HL-60/S4 (cell line): ENCODE measurements around the gene TOX2.

Experiments used
- in situ Hi-C: fragments of 300-500 bp; cut with MboI; formaldehyde crosslinking; loops from 2 replicates; pipeline ENCODE4 v1.14.3; 2022; ENCODE audit warnings: low sequenced_read_pairs

Gene TOX2

DNA sequence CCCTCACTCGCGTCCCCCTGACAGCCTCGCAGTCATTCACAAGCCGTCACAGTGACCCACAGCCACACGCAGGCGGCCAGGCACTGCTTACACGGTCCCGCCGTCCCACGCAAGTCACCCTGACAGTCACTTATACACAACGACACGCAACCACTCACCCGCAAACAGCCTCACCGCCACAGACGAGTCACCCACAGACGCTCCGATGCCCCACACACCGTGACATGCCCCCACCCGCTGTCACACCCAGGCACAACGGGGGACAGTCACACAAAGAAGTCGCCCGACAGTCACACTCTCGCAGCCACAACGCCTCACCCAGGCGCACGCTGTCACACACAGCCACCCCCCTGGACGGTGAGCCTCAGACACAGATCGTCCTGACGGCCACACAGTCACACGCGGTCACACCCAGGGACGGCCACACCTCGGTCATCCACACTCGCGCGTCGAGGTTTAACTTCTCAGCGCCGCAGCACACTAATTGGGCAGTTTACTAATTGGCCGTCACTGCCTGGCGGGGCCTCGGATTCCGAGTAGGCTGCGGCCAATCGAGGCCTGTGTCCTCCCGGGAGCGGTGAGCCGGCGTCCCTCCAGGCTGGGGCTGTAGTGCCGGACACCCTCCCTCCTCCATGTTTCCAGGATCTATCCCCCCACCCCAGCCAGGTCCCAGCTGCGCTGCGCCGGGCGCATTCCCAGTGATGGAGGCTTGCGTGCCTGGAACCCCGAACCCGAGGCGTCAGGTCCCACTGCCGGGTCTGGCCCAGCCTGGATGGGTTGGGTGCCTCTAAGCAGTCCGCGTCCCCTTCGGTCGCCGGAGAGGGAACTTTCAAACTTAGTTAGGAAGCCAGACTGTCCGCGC is 790 bp downstream of the TOX2 start:
- in situ Hi-C loops, result no loop called here

DNA sequence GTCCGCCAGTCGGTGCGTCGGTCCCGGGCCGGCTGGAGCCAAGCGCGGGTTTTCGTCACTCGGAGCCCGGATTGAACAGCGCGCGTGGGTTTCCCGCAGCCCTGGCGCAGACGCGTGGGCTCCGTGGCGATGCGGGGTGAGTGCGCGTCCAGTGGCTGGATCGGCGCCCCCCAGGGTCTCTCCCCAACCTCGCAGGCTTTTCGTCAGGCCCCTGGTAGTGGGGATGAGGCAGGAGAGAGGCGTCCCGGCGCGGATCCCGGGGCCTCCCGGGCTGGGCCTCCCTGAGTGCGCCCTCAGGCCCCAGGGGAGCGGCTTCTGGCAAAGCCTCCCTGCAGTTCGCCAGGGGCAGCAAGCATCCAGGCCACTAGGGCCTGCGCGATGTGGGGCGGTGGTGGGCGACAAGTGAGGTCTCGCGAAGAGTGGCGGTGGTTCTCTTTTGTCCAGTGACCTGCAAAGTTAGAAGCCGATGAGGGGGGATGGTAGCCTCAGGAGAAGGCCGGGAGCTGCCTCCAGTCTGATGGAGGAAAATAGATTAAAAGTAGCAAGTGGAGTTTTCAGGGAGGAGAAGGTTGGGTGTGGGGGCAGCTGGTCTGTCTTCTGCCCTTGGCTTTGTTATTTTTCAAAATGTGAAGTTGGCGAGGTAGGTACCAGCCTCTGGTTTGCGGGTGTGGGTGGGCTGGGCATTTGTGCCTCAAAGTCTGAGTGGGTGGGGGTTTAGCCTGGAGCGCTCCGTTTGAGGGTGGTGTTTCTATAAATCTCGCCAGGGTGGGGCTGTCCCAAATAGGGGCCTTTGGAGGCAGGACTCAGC is 1.6 kb downstream of the TOX2 start:
- in situ Hi-C loops, result no loop called here

GRCh38 chr20:43916881-43917371 is 2.3 kb downstream of the TOX2 start:
- in situ Hi-C loops, result no loop called here

GRCh38 chr20:43917380-43917779 is 2.7 kb downstream of the TOX2 start:
- in situ Hi-C loops, result no loop called here

- in situ Hi-C loops, result no loop called here
Observed at GRCh38 chr20:43919686-43920403, 5.2 kb downstream of the TOX2 start.

- in situ Hi-C loops, result no loop called here
Observed at GRCh38 chr20:43920797-43921196, 6.1 kb downstream of the TOX2 start.

- in situ Hi-C loops, result no loop called here
Observed at GRCh38 chr20:43921227-43921780, 6.7 kb downstream of the TOX2 start.

DNA sequence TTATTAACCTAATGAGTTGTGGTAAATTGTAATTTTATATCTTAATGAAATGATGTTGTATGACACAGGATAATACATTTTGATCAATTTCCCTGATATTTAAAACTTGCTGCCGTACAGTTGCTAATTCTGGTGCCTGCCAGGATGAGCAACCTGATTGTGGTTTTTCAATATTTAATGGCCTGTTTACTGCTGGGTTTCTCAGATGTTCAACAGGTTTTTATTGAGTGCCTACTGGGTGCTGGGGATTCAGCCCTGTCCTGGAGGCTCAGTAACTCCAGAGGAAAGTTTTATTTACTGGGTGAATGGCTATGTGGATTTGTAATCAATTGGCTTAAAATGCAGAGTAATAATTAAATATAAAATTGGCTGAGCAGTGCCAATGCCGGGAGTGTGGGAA is 8.0 kb downstream of the TOX2 start:
- in situ Hi-C loops, result no loop called here

DNA sequence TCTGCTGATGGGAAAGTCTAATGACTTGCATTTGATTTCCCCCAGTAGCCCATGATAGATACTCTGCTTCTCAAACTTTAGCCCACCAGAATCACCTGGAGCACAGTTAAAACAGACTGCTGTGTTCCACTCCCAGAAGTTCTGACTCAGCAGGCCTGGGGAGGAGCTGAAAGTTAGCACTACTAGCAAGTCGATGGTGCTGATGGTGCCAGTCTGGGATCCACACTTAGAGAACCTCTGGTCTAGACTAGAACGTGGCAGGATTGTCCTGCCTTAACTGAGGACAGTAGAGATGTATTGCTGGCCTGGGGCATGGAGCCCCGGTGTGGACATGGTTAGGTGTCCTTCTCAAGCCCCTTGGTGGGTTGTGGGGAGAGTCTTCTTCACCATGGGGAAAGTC is 8.7 kb downstream of the TOX2 start:
- in situ Hi-C loops, result no loop called here

GRCh38 chr20:43923917-43924316 is 9.3 kb downstream of the TOX2 start:
- in situ Hi-C loops, result no loop called here

DNA sequence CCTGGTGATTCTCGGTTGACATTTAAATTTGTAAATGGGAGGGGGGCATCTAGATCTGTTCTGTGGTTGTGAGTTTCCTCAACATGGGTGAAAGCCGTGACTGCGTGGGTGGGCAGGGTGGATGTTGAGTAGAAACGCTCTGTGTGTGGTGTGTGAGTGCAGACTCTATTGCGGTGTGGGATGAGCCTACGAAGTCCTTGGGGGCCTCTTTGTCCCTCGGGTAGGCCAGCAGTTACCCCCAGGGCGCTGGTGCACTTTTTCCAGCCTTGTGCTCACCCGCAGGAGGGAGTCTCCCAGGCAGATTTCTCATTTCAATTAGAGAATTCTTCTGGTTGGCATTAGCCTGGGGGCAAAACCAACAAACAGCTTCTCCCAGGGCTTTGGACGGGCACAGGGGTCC is 10.6 kb downstream of the TOX2 start:
- in situ Hi-C loops, result no loop called here

DNA sequence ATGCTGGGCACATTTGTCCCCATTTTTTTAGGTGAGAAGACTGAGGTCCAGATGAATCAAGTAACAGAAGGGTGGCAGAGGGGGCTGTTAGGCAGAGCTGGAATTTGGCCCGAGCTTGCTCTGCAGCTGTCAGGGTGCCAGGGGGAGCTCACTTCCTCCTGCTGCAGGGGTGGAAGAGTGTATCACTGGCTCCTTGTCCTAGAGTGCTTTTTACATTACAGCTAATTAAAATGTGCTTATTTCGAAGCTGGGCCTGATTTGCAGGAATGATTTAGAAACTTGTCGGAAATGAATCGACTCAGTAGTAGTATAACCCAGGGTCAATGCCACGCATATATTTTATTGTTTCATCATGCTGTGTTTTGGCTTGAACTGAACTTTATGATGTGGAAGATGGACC is 11.1 kb downstream of the TOX2 start:
- in situ Hi-C loops, result no loop called here

- in situ Hi-C loops, result no loop called here
Observed at GRCh38 chr20:43926287-43927050, 11.8 kb downstream of the TOX2 start.

DNA sequence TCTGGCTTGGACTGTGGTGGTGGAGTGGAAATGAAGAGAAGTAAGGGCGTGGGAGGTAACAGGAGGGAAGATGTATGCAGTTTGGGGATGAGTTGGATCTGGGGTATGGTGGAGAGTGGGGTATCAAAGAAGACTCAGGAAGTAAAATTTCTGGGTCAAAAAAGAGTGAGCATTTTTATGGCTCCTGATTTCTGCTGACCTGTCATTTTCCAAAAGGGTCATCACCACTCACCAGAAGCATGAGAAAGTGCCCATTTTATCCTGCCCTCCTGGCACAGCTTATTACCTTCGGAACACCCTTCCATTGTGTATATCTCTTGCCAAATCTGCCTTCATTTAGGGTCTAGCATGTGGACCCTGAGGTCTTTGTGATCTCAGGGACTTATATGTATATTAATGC is 17.3 kb downstream of the TOX2 start:
- in situ Hi-C loops, result no loop called here

DNA sequence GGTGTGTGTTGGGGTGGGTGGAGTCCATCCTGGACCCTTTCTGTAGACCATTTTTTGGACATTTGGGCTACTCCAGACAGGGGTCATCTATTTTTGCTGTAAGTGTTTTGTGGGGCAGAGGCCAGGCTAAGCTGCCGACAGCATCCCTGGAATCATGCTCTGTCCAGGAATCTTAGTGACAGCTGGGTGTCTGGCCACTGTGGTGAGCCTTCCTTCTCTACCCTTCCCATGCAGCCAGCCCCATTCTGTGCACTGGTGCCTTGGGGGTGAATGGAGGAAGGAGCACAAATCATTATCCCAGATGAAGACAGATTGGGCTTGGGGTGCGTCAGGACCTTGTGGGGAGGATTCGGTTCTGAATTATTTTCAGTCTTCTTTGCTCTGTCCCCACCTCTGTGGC is 20.2 kb downstream of the TOX2 start:
- in situ Hi-C loops, result no loop called here

DNA sequence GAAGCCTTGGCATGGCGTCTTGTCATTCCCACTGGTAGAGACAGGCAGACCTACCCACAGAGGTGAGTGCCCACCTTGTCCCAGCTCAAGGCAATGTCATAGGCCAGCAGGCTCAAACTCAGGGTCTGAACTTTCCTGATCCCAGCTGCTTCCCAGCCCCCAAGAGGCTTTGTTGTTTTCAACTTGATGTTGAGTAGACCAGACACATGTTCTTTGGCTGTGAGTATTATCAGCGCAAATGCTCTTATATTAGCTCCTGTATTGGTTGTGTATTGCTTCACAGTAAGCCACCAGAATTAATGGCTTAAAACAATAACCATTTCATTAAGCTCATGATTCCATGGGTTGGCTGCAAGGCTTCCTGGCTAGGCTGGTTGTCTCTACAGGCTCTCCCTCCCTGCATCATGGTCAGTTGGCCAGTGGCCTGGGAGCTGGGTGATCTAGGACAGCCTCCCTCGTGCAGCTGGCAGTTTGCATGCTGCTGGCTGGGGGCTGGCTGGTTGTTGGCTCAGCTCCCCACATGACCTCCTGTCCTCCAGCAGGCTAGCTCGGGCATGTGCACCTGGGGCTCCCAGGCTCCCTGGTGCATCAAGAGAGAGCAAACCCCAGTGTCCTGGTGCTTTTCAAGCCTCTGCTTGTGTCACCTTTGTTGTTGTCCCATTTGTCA is 21.6 kb downstream of the TOX2 start:
- in situ Hi-C loops, result no loop called here

DNA sequence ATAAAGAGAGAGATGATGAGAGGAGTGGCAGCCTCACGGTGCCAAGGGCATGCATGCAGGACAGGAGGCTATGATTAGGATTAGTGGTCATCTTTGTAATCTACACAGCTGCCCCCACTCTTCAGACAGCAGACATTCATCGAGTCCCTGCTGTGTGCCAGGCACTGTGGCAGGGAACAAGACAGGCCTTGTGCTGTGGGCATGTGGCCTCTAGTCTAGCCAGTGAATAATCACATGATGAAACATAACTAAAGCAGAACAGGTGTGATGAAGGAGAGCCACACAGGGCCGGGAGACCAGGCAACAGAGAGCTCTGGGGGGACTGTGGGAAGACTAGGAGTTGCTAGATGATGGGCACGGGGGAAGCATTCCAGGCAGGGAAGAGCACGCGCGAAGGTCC is 22.2 kb downstream of the TOX2 start:
- in situ Hi-C loops, result no loop called here

DNA sequence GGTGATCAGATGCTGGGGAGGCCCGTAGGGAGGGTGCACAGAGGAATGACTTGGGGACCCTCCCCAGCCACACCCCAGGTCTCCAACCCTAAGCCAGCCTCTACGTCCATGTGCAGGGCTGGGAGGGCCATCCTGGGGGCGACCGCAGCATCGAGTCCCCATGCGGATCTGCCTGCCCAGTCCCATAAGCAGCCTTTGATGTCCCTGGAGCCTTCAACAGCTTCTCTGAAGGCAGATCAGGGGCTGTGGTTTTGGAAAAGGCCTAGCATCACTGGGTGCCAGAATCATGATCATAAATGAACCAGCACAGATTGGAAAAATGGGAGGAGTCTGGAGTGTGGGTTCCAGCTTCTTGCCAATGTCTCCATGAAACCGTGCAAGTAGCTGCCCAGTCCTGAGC is 22.9 kb downstream of the TOX2 start:
- in situ Hi-C loops, result no loop called here

DNA sequence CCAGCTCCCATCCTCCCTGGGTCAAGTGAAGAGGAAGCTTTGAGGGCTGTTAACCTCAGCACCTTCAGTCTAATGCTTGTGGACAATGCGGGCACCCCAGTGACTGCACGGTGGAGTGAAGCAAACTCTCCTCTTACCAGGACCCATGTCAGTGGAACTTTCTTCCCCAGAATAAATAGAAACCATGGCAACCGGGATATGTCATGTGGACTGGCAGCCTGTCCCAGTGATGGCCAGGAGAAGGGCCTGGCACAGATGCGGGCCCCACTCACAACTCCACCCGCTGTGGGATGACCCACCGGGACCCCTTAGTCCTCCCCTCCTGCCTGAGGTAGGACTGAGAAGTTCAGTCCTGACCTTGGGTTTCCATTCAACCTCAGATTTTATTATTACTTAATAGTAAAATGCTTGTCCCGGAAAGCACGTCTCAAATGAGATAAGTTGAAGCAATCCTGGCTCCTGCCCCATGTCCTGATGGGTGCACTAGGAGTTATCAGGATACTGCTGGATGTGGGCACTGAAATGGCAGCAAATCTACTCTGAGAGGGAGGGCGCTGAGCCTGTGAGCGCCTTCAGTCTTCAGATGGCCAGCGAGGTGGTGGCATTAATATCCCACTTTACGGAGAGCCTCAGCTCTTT is 23.5 kb downstream of the TOX2 start:
- in situ Hi-C loops, result no loop called here
